KBM-7 (cell line): ENCODE measurements around the gene PGM3.
A peak's percentile ranks its signal among the peaks of the same experiment; 100 is the strongest.
"Not testable (repeated sequence)": the region's sequence is repeated elsewhere in the genome, so short reads cannot be mapped to it uniquely, and the experiment has no call there.

Experiments used
- DNase-seq: peaks from one replicate; pipeline ENCODE4 v3.0.0-alpha.2; 2015
- in situ Hi-C: fragments of 300-500 bp; cut with MboI; formaldehyde crosslinking; loops from 2 replicates; pipeline ENCODE4 v1.14.3; 2020; ENCODE audit warnings: low sequenced_read_pairs, low pct_unique_long_range_greater_than_20kb, mixed read lengths

PGM3 gene, protein sequence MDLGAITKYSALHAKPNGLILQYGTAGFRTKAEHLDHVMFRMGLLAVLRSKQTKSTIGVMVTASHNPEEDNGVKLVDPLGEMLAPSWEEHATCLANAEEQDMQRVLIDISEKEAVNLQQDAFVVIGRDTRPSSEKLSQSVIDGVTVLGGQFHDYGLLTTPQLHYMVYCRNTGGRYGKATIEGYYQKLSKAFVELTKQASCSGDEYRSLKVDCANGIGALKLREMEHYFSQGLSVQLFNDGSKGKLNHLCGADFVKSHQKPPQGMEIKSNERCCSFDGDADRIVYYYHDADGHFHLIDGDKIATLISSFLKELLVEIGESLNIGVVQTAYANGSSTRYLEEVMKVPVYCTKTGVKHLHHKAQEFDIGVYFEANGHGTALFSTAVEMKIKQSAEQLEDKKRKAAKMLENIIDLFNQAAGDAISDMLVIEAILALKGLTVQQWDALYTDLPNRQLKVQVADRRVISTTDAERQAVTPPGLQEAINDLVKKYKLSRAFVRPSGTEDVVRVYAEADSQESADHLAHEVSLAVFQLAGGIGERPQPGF

DNA sequence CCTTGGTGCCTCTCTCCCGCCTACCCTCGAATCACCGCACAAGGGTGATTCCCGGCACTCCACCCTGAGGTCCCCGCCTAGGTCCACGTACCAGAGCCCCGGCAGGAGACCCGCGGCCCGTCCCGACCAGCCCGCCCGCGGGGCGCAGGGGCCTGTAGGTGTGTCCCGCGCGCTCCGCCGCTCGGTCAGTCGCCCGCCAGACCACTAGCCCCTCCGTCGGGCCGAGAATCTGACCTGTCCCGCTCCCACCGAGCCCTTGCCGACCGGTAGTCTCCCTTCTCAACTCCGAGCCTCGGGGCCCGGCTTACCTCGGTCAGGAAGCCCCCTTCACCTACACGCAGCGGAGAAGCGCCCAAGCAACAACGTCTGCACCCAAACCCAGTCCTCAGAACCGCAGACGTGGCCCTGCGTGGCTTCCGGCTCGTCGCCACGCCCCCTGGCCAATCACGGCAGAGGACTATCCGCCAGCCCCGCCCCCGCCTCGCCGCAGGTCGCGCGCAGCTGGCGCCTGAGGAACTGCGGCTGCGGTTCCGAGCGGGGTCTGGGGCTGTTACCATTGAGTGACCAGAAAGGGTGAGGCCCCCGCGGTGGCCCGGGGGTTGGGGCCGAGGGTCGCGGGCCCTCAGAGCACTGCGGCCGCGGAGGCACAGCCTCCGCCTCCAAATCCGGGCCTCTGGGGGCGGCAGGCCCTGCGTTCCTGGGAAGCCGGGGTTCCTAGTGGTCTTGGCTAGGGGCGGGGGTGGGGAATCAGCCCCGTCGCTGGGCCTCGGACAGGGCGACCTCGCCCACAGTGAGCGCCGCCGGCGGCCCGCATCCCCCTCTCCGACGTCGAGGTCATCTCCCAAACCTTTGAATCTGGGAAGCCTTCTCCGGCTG, at the start of gene PGM3, which contains the start of gene RWDD2A:
PGM3 (minus strand) TSS at position 395 of the 876 bp plus-strand sequence. CDS start 2,253 bp downstream, outside the sequence.
RWDD2A (plus strand) TSS at position 487 of the 876 bp plus-strand sequence. CDS start 1,095 bp downstream, outside the sequence.
- in situ Hi-C loops, result no loop called here
- peak; percentile 90 for DNase-seq

DNA sequence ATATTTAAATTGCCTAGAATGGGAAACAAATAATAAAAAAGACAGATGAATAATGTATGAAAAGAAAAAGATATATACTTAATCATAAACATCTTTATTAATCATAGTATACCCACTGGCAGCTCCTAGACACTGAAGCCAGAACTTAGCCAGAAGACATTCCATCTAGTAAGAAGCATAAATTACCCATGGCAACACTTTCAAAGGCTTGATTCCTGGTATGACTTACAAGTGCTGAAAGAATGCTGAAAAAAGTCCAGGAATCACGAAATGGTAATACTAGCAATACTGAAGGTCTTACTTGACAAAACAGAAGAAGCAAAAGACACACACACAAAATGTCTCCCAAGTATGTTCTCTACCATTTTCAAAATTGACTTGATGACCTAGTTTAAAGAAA, 38.1 kb upstream of the PGM3 start:
- DNase-seq, result no peak
- in situ Hi-C loops, result loop anchor here (10.0 kb wide), 1 partner anchor 284 kb away; the partner anchor contains the start of gene PRSS35

DNA sequence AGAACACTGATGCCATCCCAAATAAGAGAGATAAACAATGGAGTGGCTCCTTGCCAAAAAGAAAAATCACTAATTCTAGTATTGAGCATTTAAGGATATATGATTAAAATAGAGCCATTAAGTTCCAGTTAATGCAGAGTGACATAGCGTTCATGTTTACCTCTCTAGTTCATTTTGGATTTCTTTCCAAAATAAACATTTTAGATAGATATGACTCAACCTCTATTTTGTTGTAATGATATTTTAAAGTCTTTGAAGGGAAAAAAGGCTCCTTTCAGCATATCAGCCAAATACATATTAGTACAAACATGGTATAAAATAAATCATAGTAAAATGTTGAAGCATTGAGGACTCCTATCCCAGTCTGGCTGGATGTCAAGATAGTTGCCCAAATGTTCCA, 33.5 kb upstream of the PGM3 start:
- DNase-seq, result no peak
- in situ Hi-C loops, result no loop called here

DNA sequence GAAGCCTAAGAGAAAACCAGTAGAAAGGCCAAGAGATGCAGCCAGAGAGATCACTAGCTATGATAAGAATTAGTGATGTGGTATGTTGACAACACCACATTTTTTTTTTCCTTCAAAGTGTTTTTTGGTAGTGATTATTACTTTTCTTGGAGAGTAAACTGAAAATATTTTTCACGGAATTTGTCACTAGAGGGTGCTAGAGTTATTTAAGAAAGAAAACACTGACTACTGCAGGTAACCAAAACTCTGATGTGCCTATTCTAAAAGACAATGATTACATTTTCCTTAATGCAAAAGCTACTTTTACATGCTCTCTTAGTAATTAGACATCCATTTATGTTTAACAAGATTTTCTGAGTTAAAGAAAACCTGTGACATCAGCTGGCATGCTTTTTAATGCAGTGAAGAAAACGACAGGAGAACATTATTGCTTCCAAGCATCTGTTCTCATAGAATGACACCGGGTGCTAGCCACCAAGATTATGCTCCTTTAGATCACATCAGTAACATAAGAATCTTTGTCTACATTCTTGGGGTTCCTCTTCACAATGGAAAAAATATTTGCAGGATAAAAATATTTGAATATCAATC, 28.9 kb upstream of the PGM3 start:
- in situ Hi-C loops, result no loop called here
- peak; percentile 83 for DNase-seq

DNA sequence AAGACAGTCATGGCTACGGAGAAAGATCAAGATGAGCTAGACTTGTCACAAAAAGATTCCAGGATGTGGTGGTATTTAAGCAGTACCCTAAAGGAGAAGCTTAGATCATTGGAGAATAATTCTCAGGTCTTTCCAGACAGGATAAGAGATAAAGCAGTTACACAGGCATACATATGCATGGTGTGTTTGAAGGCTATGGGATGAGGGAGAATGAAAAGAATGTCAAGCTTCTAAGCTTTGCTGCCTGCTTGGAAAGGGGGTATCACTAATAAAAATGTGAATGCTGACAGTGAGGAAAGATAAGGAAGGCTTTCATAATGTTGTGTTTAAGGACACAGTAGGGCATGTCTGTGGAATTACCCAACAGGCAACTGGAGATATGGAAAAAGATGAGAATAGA, 28.2 kb upstream of the PGM3 start:
- in situ Hi-C loops, result no loop called here
- no peak for DNase-seq

DNA sequence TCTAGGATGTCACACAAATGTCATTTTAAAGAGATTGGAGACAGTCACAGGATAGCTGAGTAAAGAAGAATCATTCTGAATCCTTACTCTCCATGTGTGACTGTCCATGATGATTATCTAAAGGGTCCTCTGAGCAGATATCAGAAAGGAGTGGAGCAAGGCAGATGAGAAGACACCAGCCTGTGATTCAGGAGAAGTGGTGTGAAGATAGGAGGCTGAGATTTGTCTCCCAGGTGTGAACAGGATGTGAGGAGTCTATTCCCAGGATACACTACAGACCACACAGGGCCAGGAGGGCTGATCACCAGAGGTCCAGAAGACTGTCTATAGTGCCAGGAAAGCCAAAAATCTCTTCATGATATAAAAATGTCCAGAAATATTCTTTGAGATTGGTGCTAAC, 27.1 kb upstream of the PGM3 start:
- no peak for DNase-seq
- in situ Hi-C loops, result no loop called here

DNA sequence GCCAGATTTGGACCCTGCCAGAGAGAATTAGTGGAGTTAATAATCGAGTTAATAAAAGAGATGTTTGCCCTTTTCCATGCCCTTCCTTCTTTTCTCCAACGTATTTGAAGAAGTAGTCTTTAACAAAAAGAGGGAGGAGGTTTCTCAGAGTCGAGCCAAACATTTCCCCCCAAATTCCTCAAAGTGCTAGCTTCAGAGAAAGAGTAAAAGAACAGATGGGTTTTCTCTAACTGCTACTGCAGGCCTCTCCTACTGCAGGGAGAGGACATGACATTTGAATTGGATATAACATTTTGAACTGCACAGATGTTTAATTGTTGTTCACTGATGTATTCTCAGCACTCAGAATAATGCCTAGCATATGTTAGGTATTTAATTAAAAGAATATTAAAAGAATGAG, 25.6 kb upstream of the PGM3 start:
- in situ Hi-C loops, result no loop called here
- DNase-seq, result no peak

DNA sequence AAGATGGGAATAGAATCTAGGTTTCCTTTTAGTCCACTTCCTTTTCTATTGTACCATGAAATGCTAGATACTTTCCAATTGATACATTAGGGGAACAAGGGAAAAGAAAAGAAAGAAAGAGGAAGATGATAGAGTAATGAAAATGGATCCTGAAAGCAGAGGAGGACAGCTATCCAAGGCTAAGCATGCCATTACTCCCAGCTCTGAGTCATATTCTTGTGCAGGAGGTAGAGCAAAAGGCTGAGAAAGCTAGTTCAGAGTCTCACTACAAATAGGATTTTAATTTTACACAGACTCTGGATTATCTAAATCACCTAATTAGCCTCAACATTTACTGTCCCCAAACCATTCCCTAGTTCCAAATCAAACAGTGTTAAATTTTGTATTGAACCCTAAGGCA, 23.7 kb upstream of the PGM3 start:
- in situ Hi-C loops, result no loop called here
- no peak for DNase-seq

DNA sequence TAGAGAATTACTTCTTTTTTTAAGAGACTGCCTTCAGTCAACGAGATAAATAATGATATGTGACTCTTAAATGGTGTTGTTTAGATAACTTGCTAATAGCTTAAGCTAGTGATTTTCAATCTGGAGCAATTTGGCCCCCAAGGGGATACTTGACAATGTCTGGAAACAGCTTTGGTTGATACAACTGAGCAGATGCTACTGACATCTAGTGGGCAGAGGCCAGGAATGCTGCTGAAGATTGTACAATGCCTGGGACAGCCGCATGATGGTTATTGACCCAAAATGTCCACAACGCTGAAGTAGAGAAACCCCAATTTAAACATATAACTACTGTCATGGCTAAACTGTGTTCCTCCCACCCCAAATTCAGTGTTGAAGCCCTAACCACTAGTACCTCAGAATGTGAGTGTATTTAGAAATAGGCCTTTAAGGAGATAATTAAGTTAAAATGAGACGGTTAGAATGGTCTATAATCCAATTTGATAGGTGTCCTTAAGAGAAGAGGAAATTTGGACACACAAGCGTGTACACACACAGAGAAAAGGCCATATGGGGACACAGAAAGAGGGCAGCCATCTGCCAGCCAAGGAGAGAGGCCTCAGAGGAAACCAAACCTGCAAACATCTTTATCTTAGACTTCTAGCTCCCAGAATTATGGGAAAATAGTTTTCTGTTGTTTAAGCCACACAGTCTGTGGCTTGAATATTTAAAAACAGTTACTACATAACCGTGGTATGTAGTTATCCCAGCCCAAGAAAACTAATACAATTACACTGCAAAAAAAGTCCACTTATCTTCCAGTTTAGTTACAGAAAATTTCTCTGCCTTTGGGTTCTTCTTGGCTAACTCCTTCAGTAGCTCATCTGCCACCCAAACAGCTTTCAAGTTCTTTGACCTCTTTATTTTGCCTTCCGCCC, 22.3 kb upstream of the PGM3 start:
- in situ Hi-C loops, result no loop called here
- peak; percentile 67 for DNase-seq

DNA sequence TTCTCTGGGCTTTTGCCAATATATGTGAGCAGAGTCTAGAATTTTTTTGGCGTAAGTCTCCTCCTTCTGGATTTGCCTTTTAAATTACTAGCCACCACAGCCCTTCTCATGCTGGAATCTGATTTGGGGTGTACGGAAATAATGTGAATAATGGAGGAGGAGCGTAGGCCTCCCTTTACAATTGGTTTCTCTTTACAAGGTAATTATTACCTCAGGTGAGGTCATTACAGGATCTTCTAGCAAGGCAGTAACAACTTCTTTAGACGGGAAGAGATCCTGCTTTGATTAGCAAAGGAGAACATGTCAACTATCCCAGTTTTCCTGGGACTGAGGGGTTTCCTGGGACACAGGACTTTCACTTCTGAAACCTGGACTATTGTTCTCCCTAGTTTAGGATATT, 9.0 kb upstream of the PGM3 start:
- in situ Hi-C loops, result no loop called here

DNA sequence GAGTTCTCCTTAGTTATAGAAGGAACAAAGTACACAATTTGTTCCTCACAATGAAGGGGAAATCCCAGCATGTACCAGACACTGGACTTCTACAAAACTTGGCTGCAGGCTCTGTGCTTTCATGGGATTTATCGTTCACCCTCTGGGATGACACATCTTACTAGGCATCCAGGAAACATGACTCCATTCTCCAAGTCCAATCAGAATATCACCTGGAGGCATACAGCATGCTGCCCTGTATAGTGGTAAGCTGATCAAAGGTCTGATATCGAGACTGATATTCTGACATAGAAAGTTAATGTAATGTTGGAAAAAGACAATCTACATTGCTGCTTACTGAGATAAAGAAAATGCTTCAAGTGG, 6.8 kb upstream of the PGM3 start:
- no peak for DNase-seq
- in situ Hi-C loops, result no loop called here

More for the DNA sequence above, 9.0 kb upstream of the PGM3 start:
- DNase-seq, result no peak

DNA sequence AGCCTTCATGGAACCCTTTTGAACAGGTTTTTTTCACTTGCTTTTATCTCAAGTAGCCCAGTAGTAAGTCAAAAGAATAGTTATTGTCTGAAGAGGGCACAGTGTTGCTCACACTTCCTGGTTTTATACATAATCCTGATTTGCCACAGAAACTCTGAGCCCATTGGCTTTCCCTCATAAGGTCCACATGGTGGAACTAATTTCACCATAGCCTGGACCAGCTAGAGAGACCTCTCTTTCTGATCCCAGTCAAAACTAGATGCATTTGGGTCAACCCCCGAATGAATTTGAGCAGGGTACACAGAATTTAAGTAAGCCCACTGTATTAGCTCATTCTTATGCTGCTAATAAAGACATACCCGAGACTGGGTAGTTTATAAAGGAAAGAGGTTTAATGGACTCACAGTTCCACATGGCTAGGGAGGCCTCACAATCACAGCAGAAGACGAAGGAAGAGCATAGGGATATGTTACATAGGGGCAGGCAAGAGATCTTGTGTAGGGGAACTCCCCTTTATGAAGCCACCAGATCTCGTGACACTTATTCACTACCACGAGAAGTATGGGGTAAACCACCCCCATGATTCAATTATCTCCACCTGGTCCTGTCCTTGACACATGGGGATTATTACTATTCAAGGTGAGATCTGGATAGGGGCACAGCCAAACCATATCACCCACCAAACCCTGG, 6.3 kb upstream of the PGM3 start:
- in situ Hi-C loops, result no loop called here
- no peak for DNase-seq

DNA sequence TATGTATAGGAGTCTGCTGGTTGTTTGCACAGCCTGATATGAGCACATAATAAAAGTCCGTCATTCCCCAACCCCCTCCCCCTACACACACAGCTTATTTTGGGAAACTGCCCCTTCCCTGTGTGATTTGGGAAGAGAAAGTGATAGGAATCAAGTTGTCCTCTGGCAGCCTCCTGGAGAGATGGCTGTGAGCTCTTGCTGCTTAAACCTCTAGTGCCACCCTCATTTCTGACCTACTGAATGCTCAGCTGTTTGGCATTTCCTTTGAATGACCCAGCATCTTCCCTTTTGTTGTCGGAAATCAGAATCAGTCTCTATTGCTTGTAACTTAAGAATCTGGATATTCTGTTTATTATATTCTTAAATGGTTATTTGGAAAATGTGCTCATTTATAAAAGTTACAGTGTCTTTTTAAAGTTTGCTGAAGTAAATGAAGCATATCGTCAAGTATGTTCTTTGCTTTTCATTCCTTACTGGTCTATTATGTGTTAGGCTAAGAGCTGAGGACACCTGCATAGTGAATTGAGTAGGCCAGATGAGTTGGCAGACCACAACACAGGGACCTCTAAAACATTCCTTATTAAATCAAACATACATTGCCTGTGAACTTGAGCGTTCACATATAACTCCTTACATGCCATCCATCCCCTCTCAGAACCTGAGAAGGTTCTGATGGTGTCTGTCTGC, 5.6 kb upstream of the PGM3 start:
- in situ Hi-C loops, result no loop called here
- no peak for DNase-seq

DNA sequence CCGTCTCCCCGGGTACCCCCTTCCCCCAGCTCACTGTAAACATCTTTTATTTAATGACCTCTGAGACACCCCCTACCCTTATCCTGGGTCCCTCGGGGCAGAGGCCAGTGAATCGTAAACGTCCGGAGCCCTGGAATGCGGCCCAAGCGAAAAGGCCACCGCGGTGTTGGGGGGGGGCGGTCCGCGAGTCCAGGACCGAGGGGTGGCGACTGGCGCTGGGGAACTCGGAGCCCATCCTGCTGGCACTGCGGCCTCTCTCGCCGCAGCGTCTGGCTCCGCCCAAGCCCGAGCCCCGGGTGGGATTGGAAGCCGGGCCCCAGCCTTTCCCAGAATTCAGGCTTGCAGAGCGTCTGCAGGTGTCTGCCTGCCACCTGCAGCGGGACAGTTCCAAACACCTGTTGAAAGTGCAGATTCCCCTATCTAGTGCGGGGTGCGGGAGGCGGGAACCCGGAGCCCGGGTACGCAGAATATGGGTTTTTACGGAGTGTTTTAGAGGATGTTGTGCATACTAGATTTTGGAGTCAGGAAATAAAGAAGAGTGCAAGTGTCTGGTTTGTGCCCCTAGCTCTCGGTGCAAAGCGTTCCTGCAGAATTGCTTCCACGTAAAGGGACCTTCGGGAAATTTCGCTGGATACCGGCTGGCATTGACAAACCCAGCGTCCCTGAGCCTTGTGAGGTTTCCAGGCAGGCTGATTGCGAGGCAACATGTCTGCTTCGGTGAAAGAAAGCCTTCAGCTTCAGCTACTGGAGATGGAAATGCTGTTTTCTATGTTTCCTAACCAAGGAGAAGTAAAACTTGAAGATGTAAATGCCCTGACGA, 892 bp upstream of the PGM3 start:
- in situ Hi-C loops, result no loop called here
- peak; percentile 49 for DNase-seq

DNA sequence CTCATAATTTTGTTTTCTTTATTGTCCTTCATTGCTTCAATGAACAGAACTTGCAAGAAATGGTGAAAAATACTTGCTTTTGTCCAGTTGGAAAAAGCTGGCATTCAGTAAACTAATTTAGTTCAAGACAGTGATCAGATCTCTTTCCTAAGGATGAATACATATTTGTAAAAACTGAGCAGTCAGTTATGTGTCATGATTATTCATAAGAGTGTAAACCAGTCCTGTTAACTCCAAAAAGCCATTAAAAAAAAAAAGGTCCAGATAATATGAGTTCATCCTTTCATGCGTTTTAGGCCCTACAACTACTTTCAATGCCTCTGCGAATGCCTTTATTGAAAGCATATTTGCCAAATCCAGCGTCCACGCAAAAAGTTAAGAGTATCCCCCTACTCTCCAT, 609 bp downstream of the PGM3 start:
- in situ Hi-C loops, result no loop called here
- no peak for DNase-seq

DNA sequence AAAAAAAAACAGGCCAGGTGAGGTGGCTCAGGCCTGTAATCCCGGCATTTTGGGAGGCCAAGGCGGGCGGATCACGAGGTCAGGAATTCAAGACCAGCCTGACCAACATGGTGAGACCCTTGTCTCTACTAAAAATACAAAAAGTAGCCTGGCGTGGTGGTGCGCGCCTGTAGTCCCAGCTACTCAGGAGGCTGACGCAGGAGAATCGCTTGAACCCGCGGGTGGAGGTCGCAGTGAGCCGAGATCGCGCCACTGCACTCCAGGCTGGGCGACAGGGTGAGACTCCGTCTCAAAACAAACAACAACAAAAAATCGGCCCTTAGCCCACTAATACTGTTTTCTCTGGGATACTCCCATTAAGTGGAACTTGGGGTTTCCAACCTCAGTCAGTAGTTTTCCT, 1.1 kb downstream of the PGM3 start:
- in situ Hi-C loops, DNase-seq: not testable (repeated sequence)

DNA sequence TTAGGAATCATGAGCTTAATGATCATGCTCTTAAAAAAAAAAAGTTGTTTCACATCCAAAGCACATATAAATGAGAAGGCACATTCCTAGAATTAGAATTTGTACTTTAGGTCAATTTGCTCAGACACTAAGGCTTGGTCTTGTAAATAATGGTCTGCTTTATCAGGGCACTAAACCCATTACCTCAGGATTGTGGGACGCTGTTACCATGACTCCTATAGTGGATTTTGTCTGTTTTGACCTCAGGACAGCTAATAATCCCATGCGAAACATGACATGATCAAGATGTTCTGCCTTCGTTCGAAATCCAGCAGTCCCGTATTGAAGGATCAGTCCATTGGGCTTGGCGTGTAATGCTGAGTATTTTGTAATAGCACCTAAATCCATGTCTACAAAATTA, 2.4 kb downstream of the PGM3 start:
- DNase-seq, result no peak
- in situ Hi-C loops, result no loop called here
